ENCODE data around the gene EFR3B.
A peak's percentile ranks its signal among the peaks of the same experiment; 100 is the strongest.
"Not testable (repeated sequence)": the region's sequence is repeated elsewhere in the genome, so short reads cannot be mapped to it uniquely, and the experiment has no call there.

EFR3B gene

DNA sequence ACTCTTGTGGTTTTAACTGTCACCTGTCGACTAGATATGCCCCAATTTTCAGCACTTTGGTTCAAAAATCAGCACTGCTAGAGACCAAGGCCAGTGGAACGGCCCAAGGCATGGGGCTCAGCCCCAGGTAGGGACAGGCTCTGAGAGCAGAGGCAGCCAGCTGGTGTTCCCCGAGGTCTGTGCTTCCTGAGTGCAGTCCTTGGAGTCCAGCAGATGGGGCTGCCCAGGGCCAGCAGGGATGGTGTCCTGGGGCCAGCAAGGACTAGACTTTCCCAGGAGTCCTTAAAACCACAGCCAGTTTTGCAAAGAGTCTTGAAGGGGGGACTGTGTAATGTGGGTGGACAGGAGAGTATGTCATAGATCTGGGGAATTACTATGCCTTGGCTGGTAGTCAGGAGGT is 70.2 kb downstream of the EFR3B start:
- no peak for DNase-seq

DNA sequence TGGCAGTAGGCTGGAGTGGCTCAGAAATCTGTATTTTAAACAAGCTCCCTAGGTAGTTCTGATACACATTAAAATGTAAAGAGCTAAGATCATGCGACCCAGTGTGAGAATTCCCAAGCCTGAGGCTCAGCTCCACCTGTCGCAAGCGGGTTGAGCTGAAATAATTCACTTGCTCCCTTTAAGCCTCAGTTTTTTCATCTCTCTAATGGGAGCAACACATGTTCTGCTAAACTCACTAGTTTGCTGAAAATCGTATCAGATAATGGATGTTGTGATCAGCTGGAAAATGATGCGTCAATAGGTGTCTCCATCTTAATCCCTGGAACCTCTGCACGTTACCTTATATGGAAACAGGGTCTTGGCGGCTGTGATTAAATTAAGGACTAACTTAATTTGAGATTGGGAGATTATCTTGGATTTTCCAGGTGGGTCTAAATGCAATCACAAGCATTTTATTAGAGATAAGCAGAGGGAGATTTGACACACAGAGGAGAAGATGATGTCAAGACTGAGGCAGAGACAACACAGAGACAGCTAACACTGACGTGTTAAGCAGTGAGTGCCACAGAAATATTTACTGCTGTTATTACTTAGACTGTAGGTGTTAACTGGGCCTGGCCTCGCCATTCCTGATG is 73.5 kb downstream of the EFR3B start:
- no peak for DNase-seq

DNA sequence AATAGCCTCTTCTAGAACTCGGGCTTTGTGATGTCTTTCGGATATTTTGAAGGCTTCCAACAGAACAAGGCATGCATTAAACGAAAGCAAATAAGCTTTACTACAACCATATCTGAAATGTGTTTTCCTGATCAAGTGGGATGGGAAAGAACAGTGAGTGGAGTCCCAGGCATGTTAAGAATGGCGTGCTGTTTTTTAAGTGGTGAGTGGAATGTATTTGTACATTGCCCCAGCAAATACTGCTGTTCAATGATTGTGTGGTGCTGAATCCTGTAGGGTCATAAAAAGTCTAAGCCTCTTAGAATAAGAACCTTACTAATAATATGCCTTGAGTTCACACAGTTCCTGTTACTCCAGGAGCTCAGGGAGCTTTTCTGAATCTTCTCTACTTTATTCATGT is 74.0 kb downstream of the EFR3B start:
- peak; percentile 66 for DNase-seq

DNA sequence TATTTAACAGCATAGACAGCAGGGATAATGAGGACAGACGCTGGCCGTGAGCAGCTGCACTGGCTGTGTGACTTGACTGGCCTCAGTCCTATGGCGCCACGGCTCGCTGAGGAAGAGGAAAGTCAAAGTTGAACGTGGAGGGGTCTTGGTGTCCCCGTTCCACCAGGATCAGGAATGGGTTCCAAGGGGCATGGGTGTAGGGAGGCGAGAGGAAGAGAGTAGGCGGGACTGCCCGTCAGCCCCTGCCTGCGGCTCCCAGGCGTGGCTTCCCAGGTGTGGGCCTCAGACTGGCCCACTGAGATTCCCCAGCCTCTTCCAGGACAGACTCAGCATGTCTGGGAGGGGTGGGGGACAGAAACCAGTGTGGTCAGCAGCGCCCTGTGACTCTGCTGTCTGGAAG is 75.1 kb downstream of the EFR3B start:
- DNase-seq, result no peak

DNA sequence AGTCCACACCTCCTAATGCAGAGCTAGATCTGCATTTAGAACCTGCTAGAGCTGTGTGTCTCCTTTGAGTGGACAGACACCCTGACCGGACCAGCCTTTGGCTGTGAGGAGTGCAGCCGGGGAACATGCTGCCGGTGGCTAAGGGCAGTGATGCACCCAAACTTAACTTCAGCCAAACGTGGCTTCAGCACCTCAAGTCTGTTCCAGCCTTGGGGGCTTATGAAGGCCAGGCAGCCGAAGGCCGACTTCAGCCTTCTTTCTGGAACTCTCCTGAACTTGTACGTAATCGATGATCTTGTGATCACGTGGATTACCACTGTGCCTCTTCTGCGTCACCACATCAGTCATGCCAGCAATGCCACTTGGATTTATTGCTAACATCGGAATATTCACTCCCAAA is 77.4 kb downstream of the EFR3B start:
- no peak for DNase-seq

DNA sequence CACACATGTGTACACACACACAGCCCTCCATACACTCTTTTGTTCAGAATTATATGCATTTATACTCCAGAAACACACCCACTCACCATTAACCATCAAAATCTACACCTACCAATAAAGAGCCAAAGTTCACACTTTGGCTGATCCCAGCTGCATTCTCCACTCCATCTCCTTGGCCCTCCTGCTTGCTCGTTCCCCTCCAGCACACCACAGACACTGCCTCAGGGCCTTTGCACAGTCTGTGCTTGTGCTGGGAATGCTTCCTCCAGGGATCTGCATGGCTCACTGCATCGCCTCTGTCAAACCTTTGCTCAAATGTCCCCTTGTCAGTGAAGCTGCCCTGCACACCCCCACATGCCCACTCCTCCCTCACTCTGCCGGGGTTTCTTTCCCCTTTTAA is 80.5 kb downstream of the EFR3B start:
- DNase-seq, result no peak

DNA sequence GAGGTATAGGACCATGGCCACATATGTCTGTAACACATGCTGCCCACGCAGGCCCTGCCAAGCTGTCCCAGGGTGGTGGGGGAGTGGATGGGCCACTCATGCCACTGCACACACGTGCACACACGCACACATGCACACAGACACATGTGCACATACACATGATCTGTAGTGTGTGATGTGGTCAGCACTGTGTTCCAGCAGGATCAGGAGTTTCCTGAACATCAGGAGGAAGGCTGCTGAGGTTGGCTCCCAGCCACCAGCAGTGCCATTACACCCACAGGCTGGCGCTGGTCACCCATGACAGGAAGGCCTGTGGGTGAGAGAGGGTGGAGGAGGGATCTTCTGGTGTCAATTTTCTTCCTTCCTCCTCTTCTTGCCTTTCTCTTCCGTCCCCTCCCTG is 81.8 kb downstream of the EFR3B start:
- no peak for DNase-seq

DNA sequence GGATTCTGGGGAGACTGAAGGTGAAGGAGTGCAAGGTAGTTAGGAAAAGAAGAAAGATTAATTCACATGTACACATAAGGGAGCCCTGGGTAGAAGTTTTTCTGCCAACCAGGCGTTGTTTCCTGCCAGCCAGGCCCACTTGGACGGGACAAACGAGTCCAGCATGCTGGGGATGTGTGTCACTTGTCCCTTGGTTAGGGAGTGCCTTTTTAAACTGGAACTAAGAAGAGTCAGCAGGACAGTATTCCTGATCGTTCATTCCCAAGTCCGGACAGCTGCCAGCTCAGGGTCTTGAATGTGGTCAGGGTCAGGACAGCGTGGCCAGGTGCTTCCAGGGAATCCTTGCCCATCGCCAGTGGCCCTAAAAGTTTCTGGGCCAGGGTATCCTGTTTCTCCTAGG is 83.3 kb downstream of the EFR3B start:
- DNase-seq, result no peak

DNA sequence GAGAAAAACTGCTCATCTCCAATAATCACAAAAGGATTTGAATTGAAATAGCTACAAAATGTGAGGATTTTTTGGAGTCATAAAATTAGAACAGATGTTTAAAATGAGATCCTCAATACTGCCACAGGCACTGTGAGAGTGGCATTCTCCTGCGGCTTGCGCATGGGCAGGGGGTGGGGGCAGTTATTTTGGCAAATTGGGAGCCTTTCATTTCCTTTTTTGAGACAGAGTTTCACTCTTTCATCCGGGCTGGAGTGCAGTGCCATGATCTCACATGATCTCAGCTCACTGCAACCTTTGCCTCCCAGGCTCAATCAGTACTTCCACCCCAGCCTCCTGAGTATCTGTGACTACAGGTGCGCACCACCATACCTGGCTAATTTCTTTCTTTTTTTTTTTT is 84.1 kb downstream of the EFR3B start:
- DNase-seq, result no peak

DNA sequence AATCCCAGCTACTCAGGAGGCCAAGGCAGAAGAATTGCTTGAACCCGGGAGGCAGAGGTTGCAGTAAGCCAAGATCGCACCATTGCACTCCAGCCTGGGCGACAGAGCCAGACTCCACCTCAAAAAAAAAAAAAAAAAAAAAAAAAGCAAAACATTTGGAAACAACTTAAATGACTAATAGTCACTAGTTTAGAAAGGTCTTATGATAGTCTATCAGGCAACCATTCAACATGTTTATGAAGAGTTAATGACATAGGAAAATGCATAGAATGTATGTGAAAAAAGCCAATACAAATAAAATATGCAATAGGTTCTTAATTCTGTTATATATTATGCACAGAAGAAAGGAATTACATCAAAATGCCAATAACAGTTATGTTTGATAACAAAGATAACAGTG is 85.2 kb downstream of the EFR3B start:
- not testable (repeated sequence) for DNase-seq

DNA sequence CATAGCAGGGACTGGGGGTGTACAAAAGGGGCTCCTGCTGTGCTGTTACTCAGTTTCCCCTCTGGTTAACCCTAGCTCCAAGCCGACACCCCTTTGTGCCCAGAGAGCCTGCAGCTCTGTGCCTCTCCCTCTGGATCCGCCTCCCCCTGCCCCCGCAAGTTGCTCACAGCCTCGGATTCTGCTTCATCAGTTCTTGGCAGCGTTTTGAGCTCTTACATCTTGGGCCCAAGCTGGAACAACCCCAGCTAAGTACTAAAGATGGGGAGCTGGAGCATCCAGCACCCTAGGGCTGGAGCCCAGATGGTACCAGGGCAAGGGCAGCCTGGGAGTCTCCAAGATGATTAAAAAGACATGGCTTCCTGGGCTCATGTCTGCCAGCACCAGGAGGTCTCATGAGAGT is 85.8 kb downstream of the EFR3B start:
- peak; percentile 52 for DNase-seq

DNA sequence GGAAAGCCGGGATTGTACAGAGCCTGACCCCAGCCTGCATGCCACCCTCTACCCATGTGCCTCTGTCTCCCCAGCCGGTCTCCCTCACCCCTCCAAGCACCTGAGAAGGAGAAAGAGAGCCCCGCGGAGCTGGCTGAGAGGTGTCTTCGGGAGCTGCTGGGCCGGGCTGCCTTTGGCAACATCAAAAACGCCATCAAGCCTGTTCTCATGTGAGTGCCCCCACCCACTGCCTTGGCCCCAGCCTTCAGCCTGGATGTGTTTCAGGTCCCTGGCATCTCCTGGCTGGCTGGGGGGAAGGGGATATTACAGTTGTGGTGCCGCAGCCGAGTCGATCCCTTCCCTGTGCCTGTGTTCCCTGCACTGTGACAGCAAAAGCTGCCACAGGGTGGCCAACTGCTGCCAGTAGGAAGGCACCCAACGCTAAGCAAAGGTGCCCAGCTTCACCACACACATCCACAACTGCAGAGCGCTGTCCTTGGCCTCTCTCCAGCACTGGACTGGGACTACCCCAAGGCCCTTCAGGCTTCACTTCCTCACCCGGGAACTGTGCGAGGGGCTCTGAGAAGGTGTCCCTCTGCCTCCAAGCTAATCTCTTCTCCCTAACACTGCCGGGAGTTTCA is 88.1 kb downstream of the EFR3B start:
- DNase-seq, result no peak

DNA sequence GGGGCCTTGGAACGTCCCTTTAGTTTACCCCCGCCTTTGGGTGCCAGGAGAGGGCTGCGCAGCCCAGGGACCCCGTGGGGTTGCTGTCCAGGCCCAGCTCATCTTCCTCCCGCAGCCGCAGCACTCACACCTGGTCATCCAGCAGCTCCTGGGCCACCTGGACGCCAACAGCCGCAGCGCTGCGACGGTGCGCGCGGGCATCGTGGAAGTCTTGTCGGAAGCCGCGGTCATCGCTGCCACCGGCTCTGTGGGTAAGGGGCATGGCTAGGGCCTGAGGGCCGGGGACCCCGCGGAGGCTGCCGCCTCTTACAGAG is 89.3 kb downstream of the EFR3B start:
- DNase-seq, result no peak

DNA sequence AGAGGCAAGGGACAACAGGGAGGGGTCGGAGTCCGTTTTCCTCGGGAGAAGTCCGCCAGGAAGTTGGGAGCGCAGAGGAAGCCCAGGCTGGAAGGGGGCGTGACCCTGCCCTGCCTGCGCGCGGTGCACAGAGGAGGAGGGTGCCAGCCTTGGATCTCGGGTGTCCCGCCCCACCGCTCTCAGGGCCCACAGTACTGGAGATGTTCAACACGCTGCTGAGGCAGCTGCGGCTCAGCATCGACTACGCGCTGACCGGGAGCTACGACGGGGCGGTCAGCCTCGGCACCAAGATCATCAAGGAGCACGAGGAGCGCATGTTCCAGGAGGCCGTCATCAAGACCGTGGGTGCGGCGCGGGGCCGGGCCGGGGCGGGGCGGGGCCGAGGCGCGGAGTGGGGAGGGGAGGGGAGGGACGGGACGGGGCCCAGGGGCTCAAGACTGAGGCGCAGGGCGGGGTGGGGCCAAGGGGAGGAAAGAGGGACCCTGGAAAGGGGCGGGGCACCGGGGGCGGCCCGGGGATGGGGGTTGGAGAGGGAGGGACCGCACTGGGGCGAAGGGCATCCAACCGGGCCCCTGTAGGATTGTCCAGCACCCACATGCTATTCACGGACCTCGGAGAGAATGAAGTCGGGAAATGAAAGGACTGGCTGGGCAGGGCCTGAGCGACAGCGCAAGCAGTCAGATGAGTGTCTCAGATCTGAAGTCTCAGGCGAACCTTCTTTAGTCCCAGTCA is 89.9 kb downstream of the EFR3B start:
- no peak for DNase-seq

DNA sequence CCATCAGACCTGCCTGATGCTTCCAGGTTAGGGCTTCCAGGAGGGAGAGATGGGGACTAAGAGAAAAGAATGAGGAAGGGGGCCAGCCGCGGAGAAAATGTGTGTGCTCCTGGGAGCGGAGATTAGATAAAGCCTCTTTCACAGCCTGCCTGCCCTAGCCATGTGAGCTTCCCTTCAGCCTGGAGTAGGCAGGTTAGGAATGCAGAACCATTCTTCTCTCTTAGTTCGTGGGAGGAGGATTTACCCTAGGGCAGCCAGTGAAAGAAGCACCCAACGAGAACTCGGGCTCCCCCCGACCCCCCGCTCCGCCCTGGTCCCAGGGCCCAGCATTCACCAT is 90.4 kb downstream of the EFR3B start:
- no peak for DNase-seq

DNA sequence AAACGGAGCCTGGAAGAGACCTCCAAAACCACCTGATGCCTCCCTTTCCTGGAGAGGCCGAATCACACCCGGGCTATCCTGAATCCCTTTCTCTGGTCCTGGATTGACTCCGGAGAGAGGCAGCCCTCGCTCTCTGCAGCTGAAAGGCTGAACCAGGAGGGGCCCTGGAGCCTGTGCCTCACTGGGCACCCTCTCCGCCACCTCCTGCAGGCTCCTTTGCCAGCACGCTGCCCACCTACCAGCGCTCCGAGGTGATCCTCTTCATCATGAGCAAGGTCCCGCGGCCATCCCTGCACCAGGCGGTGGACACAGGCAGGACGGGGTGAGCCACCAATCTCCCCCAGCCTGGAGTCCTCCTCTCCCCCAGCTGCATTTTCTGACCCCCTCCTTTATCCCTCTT is 90.8 kb downstream of the EFR3B start:
- no peak for DNase-seq

DNA sequence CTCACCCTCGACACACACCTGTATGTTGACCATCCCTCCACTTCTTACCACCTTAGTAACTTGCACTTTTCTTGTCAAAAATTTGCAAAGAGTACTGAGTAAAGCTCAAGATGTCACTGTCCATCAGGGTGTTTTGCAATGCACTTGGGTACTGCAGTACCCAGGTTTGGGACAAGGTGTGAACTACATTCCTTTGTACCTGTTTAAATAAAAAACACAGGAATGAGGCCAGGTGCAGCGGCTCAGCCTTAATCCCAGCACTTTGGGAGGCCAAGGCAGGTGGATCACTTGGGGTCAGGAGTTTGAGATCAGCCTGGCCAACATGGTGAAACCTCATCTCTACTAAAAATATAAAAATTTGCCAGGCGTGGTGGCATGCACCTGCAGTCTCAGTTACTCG is 98.7 kb downstream of the EFR3B start:
- not testable (repeated sequence) for DNase-seq

DNA sequence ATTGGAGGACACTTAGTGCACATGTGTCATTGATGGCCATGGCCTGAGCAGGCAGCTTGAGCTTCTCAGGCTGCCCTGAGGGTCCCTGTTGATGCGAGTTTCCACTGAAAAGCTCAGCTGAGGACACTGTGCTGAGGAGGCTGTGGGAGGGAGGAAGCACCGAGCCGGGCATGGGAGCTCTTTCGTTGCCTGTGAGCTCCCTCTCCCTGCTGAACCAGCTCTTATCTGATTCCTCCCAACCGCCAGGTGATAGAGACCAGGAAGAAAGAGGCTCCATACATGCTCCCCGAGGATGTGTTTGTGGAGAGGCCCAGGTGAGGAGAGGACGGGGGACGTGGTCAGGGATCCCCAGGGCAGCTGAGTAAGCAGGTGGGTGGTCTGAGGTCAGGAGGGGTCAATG is 99.2 kb downstream of the EFR3B start:
- no peak for DNase-seq

DNA sequence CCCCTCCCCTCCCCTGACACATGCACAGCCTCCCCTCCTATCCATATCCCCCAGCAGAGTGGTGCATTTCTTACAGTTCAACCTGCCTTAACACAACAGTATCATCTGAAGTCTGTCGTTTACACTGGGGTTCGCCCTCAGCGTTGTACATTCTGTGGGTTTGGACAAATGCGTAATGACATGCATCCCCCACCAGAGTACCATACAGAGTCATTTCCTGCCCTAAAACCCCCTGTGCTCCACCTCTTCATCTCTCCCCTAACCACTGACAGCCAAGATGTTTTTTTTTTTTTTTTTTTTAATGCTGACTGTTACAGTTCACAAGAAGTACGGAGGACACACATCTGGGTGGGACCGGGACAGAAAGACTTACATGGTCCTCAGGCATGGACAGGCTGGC is 103.9 kb downstream of the EFR3B start:
- no peak for DNase-seq

DNA sequence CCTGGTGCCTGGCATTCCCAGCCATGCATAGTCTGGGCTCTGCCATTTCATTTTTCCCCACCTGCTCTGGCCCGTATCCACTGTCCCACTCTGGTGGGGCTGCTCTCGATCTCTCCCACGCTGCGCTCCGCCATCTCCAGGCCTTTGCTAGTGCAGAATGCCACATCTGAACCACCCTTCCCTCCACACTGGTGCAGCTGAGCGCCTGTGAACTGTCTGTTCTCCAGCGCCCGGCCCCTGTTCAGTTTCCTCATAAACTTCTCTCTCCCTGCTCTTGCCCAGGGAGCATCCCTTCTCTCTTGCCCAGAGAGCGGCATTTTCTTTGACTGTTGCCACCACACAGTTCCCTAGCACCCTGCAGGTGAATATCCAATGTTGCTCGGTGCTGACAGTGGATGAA is 105.0 kb downstream of the EFR3B start:
- no peak for DNase-seq

DNA sequence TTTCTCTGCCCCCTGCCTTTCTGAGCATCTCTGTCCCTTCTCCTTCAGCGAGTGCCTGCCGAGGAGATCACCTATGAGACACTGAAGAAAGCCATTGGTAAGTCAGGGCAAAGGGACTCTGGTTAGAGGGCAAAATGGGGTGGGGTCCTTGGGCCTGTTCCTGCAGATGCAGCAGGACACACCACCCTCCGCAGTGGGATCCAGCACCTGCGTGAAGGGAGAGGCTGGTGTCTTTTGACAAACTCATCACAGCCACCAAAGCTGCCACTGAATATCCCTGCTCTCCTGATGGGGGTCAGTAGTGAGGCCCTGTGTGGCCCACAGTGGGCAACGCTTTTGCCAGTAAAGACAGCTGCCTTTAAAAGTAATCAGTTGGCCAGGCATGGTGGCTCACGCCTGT is 107.8 kb downstream of the EFR3B start:
- DNase-seq, result no peak

DNA sequence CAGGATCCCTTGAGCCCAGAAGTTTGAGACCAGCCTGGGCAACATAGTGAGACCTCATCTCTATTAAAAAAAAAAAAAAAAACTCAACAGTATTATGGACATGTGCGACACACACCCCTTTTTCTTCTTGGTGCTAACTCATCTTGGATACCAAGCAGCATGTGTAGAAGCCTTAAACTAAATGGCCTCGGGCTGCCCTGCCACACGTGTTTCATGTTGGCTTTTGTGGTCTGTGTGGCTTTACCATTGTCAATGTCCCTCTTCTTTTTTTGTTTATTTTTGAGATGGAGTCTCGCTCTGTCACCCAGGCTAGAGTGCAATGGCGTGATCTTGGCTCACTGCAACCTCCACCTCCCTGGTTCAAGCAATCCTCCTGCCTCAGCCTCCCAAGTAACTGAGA is 109.1 kb downstream of the EFR3B start:
- not testable (repeated sequence) for DNase-seq

DNA sequence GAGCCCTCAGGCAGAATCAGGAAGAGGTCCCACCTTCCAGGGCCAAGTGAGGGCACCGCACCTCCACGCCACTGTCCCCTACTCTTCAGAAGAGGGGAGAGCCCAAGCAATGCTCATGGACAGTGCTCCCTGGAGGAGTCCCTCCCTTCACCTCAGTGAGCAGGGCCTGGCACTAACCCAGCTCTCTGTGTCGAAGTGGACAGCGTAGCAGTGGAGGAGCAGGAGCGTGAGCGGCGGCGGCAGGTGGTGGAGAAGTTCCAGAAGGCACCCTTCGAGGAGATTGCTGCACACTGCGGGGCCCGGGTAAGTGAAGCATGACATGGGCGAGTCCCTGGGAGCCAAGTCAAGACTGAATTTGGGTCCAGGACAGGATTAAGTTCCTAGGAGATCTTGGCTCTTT is 109.8 kb downstream of the EFR3B start:
- no peak for DNase-seq

DNA sequence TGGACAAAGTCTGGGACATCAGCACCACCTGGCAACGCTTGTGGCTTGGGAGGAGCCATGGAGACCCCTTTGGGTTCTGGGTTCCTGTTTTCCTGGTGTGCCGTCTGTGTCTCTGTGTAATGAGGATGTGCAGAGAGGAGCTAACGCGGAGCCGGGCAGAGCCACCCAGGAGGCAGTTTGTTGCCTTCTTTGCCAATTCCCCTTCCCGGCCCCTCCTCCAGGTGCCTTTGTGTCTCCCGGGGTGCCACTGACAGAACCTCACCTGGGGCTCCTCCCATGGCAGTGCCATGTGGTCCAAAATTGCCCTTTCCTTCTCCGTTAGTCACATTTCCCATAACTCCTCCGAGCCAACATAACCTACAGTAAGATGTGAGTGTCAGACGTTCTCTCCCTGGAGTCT is 113.5 kb downstream of the EFR3B start:
- DNase-seq, result no peak
